AG08395 (cell line): ENCODE results near the gene ATP6V1E1.

Experiments used
- DNase-seq: peaks from one replicate; pipeline ENCODE4 v3.0.0; 2012; ENCODE audit warnings: mixed read lengths, low spot score

ATP6V1E1 gene

GRCh38 chr22:17542452-17542851, 86.1 kb downstream of the ATP6V1E1 start:
- DNase-seq = no peak
